ENCODE results near the gene FAM83E. TPM values are rescaled to one million over a fixed set of nuclear protein-coding genes. Genes with fewer than 3 reads are reported as not detected.

FAM83E gene
- total and polyA plus RNA-seq, 2 of the 8 experiments (the other 6 are each of a cell fraction or from before 2014, with no cell fraction given), result 1.8 to 5.3 TPM

DNA sequence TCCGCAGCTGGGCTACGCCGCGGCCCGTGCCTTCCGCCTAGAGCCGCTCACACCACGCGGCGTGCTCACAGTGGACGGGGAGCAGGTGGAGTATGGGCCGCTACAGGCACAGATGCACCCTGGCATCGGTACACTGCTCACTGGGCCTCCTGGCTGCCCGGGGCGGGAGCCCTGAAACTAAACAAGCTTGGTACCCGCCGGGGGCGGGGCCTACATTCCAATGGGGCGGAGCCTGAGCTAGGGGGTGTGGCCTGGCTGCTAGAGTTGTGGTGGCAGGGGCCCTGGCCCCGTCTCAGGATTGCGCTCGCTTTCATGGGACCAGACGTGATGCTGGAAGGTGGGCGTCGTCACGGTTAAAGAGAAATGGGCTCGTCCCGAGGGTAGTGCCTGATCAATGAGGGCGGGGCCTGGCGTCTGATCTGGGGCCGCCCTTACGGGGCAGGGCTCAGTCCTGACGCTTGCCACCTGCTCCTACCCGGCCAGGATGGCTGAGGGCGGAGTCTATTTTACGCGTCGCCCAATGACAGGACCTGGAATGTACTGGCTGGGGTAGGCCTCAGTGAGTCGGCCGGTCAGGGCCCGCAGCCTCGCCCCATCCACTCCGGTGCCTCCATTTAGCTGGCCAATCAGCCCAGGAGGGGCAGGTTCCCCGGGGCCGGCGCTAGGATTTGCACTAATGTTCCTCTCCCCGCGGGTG, 14.9 kb upstream of the FAM83E start:
- POLR2A ChIA-PET (ENCODE audit: partially characterized antibody), result interaction anchor here (0.6 to 30.9 kb wide), 16 partner anchors 8 to 245 kb away, joined by 3 to 788 read pairs (median 4); partner anchors contain the start of genes CA11, FAM83E, FUT2 and RPL18
- no peak overlapping the region for H2BK15ac ChIP-seq (ENCODE audit: low read length)
- TF ChIP-seq, protein P1, sequence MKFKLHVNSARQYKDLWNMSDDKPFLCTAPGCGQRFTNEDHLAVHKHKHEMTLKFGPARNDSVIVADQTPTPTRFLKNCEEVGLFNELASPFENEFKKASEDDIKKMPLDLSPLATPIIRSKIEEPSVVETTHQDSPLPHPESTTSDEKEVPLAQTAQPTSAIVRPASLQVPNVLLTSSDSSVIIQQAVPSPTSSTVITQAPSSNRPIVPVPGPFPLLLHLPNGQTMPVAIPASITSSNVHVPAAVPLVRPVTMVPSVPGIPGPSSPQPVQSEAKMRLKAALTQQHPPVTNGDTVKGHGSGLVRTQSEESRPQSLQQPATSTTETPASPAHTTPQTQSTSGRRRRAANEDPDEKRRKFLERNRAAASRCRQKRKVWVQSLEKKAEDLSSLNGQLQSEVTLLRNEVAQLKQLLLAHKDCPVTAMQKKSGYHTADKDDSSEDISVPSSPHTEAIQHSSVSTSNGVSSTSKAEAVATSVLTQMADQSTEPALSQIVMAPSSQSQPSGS (IDR thresholded peaks at IDR 0.05; ENCODE audit: low read length), result no peak
- TF ChIP-seq PHF8 (conservative IDR thresholded peaks at IDR 0.05; ENCODE audit: low read depth, low read length) (no peak), YY1 (IDR thresholded peaks at IDR 0.05; ENCODE audit: low read depth, low read length) (no peak), GABPA (IDR thresholded peaks at IDR 0.05; ENCODE audit: borderline replicate concordance, insufficient read depth, low read length) (no peak), HDAC6 (IDR thresholded peaks at IDR 0.05; ENCODE audit: low read depth, low read length) (peak; percentile 22)
- TF ChIP-seq, protein P2, sequence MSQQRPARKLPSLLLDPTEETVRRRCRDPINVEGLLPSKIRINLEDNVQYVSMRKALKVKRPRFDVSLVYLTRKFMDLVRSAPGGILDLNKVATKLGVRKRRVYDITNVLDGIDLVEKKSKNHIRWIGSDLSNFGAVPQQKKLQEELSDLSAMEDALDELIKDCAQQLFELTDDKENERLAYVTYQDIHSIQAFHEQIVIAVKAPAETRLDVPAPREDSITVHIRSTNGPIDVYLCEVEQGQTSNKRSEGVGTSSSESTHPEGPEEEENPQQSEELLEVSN (IDR thresholded peaks at IDR 0.05), result 0 out of 2 replicates have a peak, but pooled peaks have one; percentile 6
- TF ChIP-seq, protein P3, sequence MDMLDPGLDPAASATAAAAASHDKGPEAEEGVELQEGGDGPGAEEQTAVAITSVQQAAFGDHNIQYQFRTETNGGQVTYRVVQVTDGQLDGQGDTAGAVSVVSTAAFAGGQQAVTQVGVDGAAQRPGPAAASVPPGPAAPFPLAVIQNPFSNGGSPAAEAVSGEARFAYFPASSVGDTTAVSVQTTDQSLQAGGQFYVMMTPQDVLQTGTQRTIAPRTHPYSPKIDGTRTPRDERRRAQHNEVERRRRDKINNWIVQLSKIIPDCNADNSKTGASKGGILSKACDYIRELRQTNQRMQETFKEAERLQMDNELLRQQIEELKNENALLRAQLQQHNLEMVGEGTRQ (IDR thresholded peaks at IDR 0.05; ENCODE audit: low read length), result peak; percentile 2; the same call in 1 of the 2 replicates

More for the DNA sequence above, 14.9 kb upstream of the FAM83E start:
- H2BK5ac ChIP-seq (ENCODE audit: low read depth, low read length), result peak overlapping the region; percentile 76
- no peak overlapping the region for H3K56ac ChIP-seq (replicated peaks; ENCODE audit: insufficient read length, low read depth, low read length)
- no peak overlapping the region for H3K23ac ChIP-seq (ENCODE audit: insufficient read length)
- peak overlapping the region; percentile 69 to 83 for H3K4me2 ChIP-seq (ENCODE audit: insufficient read depth in 1 of 2, low read depth in 2 of 2, low read length in 2 of 2)
- no peak overlapping the region for H2AK5ac ChIP-seq (ENCODE audit: low read depth, low read length)
- H3K14ac ChIP-seq (ENCODE audit: insufficient read length), result no peak overlapping the region
- FAIRE-seq (peak; percentile 63), DNase-seq (ENCODE audit: low read depth in 1 of 2, low spot score in 2 of 2) (peak; percentile 97 to 100)
- H3K9ac ChIP-seq (replicated peaks in 1 of 4; ENCODE audit: extremely low read depth in 1 of 4, low read depth in 3 of 4, low read length in 3 of 4), result no peak overlapping the region; a peak in 1 of 7 replicates
- peaks cover 0 to 11% (median 1%) of the 10 kb centered on the region in 4 experiments; a peak in 1 of 8 replicates for H3K36me3 ChIP-seq (ENCODE audit: control insufficient read depth in 2 of 4, insufficient read depth in 4 of 4, low read length in 3 of 4)
- CTCF ChIA-PET (ENCODE audit: partially characterized antibody), result interaction anchor here (0.6 to 2.1 kb wide), 12 partner anchors 9 to 149 kb away, joined by 3 to 6 read pairs (median 3); partner anchors contain the start of genes RPL18 and SPHK2
- H3K23me2 ChIP-seq (ENCODE audit: low read depth, low read length), result peaks cover 16% of the 10 kb centered on the region
- H3K27me3 ChIP-seq (replicated peaks in 1 of 4; ENCODE audit: control insufficient read depth in 3 of 4, extremely low read depth in 1 of 4, insufficient read depth in 3 of 4, low read length in 3 of 4), result no peaks in the 10 kb centered on the region
- no peak overlapping the region for H2BK20ac ChIP-seq (ENCODE audit: low read length)
- H3K4ac ChIP-seq (replicated peaks; ENCODE audit: insufficient read length, low read depth, low read length), result peak overlapping the region; percentile 73
- peak overlapping the region; percentile 90; the same call in 1 of the 2 replicates for H3K18ac ChIP-seq (ENCODE audit: extremely low read depth, low read length)
- H2AFZ ChIP-seq (ENCODE audit: low read length), result no peak overlapping the region
- H3K27ac ChIP-seq (ENCODE audit: low read depth, low read length), result no peak overlapping the region
- H4K20me1 ChIP-seq (replicated peaks in 1 of 2; ENCODE audit: control insufficient read depth in 1 of 2, insufficient read depth in 2 of 2, low read length in 2 of 2), result peaks cover 2 to 11% of the 10 kb centered on the region in 2 experiments
- H4K8ac ChIP-seq (ENCODE audit: extremely low read depth, insufficient read depth, low read length), result peak overlapping the region; percentile 82
- peaks cover 0 to 13% of the 10 kb centered on the region in 2 experiments; a peak in 3 of 4 replicates for H3K79me2 ChIP-seq (ENCODE audit: control insufficient read depth in 1 of 2, insufficient read depth in 2 of 2, low read length in 2 of 2)
- H4K91ac ChIP-seq (replicated peaks; ENCODE audit: insufficient read length, low read length), result peak overlapping the region; percentile 83
- H3K79me1 ChIP-seq (ENCODE audit: low read depth, low read length), result no peaks in the 10 kb centered on the region
- peaks cover 4 to 31% (median 21%) of the 10 kb centered on the region in 4 experiments for H3K4me1 ChIP-seq (replicated peaks in 1 of 4; ENCODE audit: control insufficient read depth in 3 of 4, insufficient read depth in 4 of 4, low read length in 3 of 4)
- peak overlapping the region; percentile 81; the same call in 1 of the 2 replicates for H2BK12ac ChIP-seq (ENCODE audit: low read depth, low read length)
- H3K4me3 ChIP-seq (ENCODE audit: extremely low read depth in 1 of 4, insufficient read depth in 2 of 4, low read depth in 3 of 4, low read length in 4 of 4), result peak overlapping the region; percentile 11 to 55 (median 28); a peak in 7 of 8 replicates
- H2BK120ac ChIP-seq (replicated peaks; ENCODE audit: low read depth, low read length), result no peak overlapping the region
- peak overlapping the region; percentile 58 for H4K5ac ChIP-seq (ENCODE audit: insufficient read length, low read depth, low read length)
- 20% methylated on average over 48 of the region's 48 CpGs; no CpG with 5 or more reads in 1 of the 2 experiments for WGBS, 2 experiments (ENCODE audit: extremely low coverage in 1 of 2, insufficient coverage in 1 of 2, insufficient read length in 1 of 2, insufficient replicate concordance in 2 of 2, low coverage in 1 of 2, low lambda C conversion rate in 2 of 2, missing lambda C conversion rate in 1 of 2)
- H3K9me3 ChIP-seq (ENCODE audit: insufficient read depth in 2 of 2, low read depth in 1 of 2, low read length in 1 of 2), result no peaks in the 10 kb centered on the region
